K562 (cell line): Measurements from ENCODE around the gene OR2Z1. TPM values are rescaled to one million over a fixed set of nuclear protein-coding genes. Genes with fewer than 3 reads are reported as not detected.
A peak's percentile ranks its signal among the peaks of the same experiment; 100 is the strongest.

ENCODE experiments used
- COPS2 ChIP-seq: fragments of 450-650 bp; conservative IDR thresholded peaks from 2 replicates; pipeline ENCODE4 v1.6.1; 2016; ENCODE audit warnings: mild to moderate bottlenecking, moderate library complexity
- ERF ChIP-seq: fragments of 450-650 bp; formaldehyde crosslinking; IDR thresholded peaks from 2 replicates; pipeline ENCODE4 v1.4.0; 2020; ENCODE audit warnings: mild to moderate bottlenecking, mixed read lengths
- ETV6 ChIP-seq, 3 experiments: fragments of 150-350 bp in 1 of 3; sonication (generic) in 1 of 3; formaldehyde crosslinking in 1 of 3; IDR thresholded peaks; 2 replicates each; pipeline versions ENCODE4 v1.6.1 to v1.8.0; 2014 to 2022; ENCODE audit warnings: borderline replicate concordance in 2 of 3, low read depth in 2 of 3, antibody characterized with exemption in 1 of 3, low read length in 1 of 3, mild to moderate bottlenecking in 1 of 3, missing genetic modification reagents in 1 of 3
- HINFP ChIP-seq: fragments of 450-650 bp; conservative IDR thresholded peaks from 2 replicates; pipeline ENCODE4 v1.6.1; 2016; ENCODE audit warnings: missing genetic modification characterization, low read depth, mild to moderate bottlenecking, control low read depth, missing compliant biosample characterization
- JUNB ChIP-seq: fragments of 450-650 bp; formaldehyde crosslinking; conservative IDR thresholded peaks from 2 replicates; pipeline ENCODE4 v1.4.0; 2020; ENCODE audit warnings: mild to moderate bottlenecking
- MEF2A ChIP-seq: IDR thresholded peaks from 2 replicates; pipeline ENCODE4 v1.6.1; 2011; ENCODE audit warnings: low read depth, mild to moderate bottlenecking, low read length, moderate library complexity; ENCODE audit not compliant: control insufficient read depth
- NBN ChIP-seq: fragments of 450-650 bp; IDR thresholded peaks from 2 replicates; pipeline ENCODE4 v1.6.1; 2016; ENCODE audit warnings: low read depth, mild to moderate bottlenecking
- NFRKB ChIP-seq: fragments of 450-650 bp; IDR thresholded peaks from 2 replicates; pipeline ENCODE4 v1.6.1; 2016; ENCODE audit warnings: low read depth
- RFX5 ChIP-seq: IDR thresholded peaks from 2 replicates; pipeline ENCODE4 v1.6.1; 2011; ENCODE audit warnings: low read depth, mild to moderate bottlenecking, improper control_type of control experiment, low read length
- SMARCE1 ChIP-seq: fragments of 450-650 bp; IDR thresholded peaks from 2 replicates; pipeline ENCODE4 v1.7.1; 2016; ENCODE audit warnings: mild to moderate bottlenecking
- SOX6 ChIP-seq: fragments of 450-650 bp; IDR thresholded peaks from 2 replicates; pipeline ENCODE4 v1.6.1; 2014; ENCODE audit warnings: mild to moderate bottlenecking
- ZBTB12 ChIP-seq: fragments of 250-450 bp; sonication (Bioruptor Pico); IDR thresholded peaks from 2 replicates; pipeline ENCODE4 v1.4.0; 2020
- ZBTB40 ChIP-seq, 2 experiments: fragments of 450-650 bp in 1 of 2; sonication (generic) in 1 of 2; formaldehyde crosslinking in 1 of 2; IDR thresholded peaks; 2 replicates each; pipeline versions ENCODE4 v1.7.1 to v1.9.0; 2016 to 2022; ENCODE audit warnings: inconsistent platforms in 1 of 2, mild to moderate bottlenecking in 1 of 2, missing genetic modification reagents in 1 of 2
- ZFP91 ChIP-seq: sonication (generic); formaldehyde crosslinking; IDR thresholded peaks from 2 replicates; pipeline ENCODE4 v1.8.0; 2022; ENCODE audit warnings: mild to moderate bottlenecking, missing genetic modification reagents
- ZNF586 ChIP-seq: fragments of 450-650 bp; formaldehyde crosslinking; conservative IDR thresholded peaks from 2 replicates; pipeline ENCODE4 v1.4.0; 2020; ENCODE audit warnings: mild to moderate bottlenecking, moderate library complexity
- polyA plus RNA-seq, 8 experiments: library from polyadenylated mRNA; depleted of rRNA in 4 of 8; stranded (reverse) in 5 of 8; unstranded in 3 of 8; fragments of >200 nt; fragmentation: Nextera tagmentation in 2 of 8; fragmentation: Illumina TruSeq in 1 of 8; extraction: Ambion mirVana in 2 of 8; extraction: Trizol in 1 of 8; gene quantifications; 2 replicates each; pipeline versions ENCODE4 v1.2.1 to v1.2.3, GENCODE V29; 2011 to 2014; ENCODE audit warnings: inconsistent platforms in 1 of 8, missing spikeins in 1 of 8
- total RNA-seq, 7 experiments: library from RNA; depleted of rRNA in 6 of 7; stranded (reverse); fragments of >200 nt in 6 of 7; fragmentation: Illumina TruSeq in 2 of 7; extraction: Trizol in 2 of 7; gene quantifications; 2 replicates each; pipeline versions ENCODE4 v1.2.1 to v1.2.3, GENCODE V29; 2011 to 2021; ENCODE audit warnings: low replicate concordance in 1 of 7

Gene OR2Z1
- total and polyA plus RNA-seq, 9 of the 15 experiments (the other 6 are each of a cell fraction or from before 2014, with no cell fraction given), result 0.13 TPM; not detected in 8

GRCh38 chr19:8688930-8689329, 32.5 kb upstream of the OR2Z1 start (continued):
- no peak for TF ChIP-seq ZBTB40 (IDR thresholded peaks at IDR 0.05)
- TF ChIP-seq ZBTB40 (CRISPR knock-in tag; IDR thresholded peaks at IDR 0.05), result no peak
- TF ChIP-seq ZNF586 (CRISPR knock-in tag), result no peak
- TF ChIP-seq NBN, result no peak
- TF ChIP-seq SMARCE1, result peak; percentile 64; the same call in 1 of the 2 replicates
- TF ChIP-seq COPS2, result no peak
- TF ChIP-seq JUNB, result no peak
- no peak for TF ChIP-seq ERF (CRISPR knock-in tag)
- no peak for TF ChIP-seq NFRKB
- 0 out of 4 replicates have a peak, but pooled peaks of 1 of the 2 experiments have one; percentile 25 for TF ChIP-seq ETV6 (IDR thresholded peaks at IDR 0.05; ENCODE audit: borderline replicate concordance in 1 of 2, low read depth in 2 of 2, low read length in 1 of 2)
- no peak for TF ChIP-seq ETV6 (CRISPR knock-in tag; IDR thresholded peaks at IDR 0.05; ENCODE audit: borderline replicate concordance)
- TF ChIP-seq HINFP, result no peak
- peak; percentile 77 for TF ChIP-seq SOX6
- no peak for TF ChIP-seq MEF2A
- TF ChIP-seq ZBTB12 (CRISPR knock-in tag), result peak; percentile 85
- no peak for TF ChIP-seq RFX5
- TF ChIP-seq ZFP91 (CRISPR knock-in tag), result no peak
